Putamen (tissue), 1 donor: ENCODE data around the gene DSCAM.

Experiments used
- DNase-seq: peaks from one replicate; pipeline ENCODE4 v3.0.0-alpha.2; 2016; ENCODE audit warnings: low spot score

The DSCAM gene

DNA sequence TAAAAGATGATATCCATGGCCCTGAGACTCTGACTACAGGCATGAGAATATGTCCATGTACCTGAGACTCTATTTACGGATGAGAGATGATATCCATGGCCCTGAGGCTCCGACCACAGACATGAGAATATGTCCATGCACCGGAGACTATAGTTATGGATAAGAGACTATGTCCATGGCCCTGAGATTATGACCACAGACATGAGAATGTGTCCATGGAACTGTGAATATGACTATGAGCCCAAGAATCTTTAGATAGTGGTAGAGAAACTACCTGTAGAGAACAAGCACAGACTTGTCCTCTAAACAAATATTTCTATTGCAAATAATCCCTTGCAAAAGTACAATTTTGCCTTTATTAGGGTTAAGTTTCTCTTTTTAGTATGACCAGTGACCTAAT, 716.5 kb downstream of the DSCAM start:
- no peak for DNase-seq

- DNase-seq, result no peak
Observed at GRCh38 chr21:40129809-40130208, 717.1 kb downstream of the DSCAM start.

GRCh38 chr21:40128891-40129290, 718.1 kb downstream of the DSCAM start:
- DNase-seq, result no peak

DNA sequence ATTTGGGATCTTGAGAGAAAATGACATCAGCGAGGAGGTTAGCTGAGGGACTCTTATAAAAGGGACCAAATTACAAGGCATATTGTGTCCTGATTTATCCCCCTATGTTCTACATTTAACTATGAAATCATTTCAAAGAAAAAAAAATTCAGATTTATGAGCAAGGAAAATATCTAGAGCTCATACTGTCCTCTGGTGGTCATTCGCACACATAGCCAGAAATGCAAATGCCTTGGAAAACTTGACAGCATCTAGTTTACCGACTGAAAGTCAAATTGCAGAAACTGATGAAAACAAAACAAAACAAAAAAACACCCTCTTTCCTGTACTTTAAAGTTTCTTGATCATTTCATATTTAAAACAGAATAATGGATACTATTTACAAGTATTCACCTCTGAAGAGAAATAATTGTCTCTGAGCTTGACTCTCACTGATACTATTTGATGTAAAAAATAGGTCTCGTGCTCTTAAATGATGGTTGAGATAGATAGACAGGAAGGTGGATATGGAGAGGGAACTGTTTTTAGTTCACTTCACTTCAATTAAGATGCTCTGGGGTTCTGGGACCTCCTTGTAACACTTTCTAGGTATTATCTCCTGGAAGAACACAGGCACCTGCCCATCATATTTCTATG, 725.9 kb downstream of the DSCAM start:
- DNase-seq, result no peak

DNA sequence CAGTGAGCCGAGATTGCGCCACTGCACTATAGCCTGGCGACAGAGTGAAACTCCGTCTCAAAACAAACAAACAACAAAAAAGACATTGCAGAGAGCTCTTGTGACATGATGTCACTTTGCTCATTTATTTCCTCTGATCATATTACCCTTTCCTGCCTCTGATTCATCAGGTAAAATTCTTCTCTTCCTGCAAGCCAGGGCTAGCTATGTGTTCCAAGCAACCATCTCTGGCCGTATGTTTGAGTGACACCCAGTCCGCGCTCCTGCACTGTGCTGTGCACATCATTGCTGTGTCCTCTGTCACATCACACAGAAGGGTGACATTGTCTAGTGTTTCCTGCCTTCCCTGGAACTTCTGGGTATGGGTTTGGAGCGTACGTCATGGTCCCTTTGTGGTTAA, 728.4 kb downstream of the DSCAM start:
- no peak for DNase-seq

GRCh38 chr21:40117236-40117635, 729.7 kb downstream of the DSCAM start:
- DNase-seq, result peak; percentile 58

DNA sequence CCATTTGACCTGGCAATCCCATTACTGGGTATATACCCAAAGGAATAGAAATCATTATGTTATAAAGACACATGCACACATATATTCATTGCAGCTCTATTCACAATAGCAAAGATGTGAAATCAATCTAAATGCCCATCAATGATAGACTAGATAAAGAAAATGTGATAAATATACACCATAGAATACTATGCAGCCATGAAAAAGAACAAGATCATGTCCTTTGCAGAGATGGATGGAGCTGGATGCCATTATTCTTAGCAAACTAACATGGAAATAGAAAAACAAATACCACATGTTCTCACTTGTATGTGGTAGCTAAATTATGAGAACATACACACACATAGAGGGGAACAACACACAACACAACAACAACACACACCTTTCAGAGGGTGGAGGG, 731.2 kb downstream of the DSCAM start:
- DNase-seq, result no peak

GRCh38 chr21:40102682-40103081, 744.3 kb downstream of the DSCAM start:
- no peak for DNase-seq

DNA sequence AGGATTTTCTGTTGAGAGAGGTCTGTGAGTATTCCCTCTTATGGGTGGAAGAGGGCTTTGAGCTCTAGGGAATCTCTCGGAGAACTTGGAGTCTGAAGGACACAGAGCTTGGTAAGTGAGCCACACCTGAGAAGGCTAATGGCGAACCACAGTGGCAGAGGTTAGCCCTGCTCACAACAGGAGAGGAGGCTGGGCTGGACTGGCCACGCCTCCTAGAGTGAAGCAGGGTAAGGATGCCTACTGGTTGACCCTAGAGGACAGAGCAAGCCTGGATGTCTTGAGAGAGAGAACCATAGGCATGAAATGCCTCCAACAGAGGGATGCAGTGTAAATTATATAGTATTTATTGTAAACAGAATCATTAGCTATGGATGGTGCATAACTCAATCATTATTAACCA, 747.1 kb downstream of the DSCAM start:
- no peak for DNase-seq

DNA sequence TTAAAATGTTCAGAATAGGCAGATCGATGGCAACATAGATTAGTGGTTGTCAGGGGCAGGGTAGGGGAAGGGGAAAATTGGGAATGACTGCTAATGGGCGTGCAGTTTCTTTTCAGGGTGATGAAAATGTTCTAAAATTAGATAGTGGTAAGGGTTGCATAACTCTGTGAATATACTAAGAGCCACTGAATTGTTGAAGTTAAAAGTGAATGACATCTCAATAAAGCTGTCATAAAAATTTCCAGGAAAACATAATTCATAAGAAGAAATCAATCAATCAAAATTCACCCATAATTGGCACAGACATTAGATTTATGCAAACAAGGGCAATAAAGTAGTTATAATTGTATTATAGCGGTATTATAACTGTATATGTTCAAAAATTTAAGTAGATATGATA, 751.5 kb downstream of the DSCAM start:
- DNase-seq, result peak; percentile 61

GRCh38 chr21:40080385-40080784, 766.6 kb downstream of the DSCAM start:
- no peak for DNase-seq

DNA sequence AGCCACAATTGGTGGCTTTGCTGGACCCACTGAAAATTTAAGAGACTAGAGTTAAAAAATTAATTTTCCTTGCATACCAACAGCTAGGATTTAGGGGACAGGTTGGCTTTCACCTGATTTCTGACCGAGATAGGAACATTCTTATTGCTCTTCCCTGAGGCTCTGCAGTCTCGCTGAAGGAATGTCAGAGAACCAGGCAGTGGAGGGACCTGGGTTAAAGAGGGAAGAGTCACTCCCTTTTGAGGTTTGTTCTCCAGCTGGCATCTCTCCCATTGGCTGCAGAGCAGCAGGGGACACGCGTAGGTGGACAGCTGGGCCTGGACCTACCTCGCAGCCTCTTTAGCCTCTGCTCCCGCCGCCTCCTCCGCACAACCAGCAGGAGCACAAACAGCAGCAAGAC, 772.2 kb downstream of the DSCAM start:
- no peak for DNase-seq

DNA sequence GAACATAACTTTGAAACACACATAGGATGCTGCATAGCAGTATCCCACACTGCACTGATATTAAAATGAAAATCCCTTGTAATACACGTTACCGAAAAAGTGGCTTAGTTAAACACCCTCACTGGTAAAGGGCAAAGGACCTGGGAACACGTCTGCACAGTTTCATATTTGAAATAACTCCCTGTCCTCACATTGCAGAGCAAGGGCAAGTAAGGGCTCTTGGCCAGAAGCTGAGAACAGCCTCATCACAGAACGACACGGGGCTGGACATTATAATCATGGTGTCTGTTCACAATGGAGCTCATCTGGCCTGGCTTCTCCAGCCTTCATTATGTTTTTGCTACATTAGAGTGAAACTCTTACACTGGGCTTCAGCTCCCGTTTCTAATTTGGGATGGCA, 772.8 kb downstream of the DSCAM start:
- no peak for DNase-seq

GRCh38 chr21:40073642-40074041, 773.3 kb downstream of the DSCAM start:
- no peak for DNase-seq

DNA sequence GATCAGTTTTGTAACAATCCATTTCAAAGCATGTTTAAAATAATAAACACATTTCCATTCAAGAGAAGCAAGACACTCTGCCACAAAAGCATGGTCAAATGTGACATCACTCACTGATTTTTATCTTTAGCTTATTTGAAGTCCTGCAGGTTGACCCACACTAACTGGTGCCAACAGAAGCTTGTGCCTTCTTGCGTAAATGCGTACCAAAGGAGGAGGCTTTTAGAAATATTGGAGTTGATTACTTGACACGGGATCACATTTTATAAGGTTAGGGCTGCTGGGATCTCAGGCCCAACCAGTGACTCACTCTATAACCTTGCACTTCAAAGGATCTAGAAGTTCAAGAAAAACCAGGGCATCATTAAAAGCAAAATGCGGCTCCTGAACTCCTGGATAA, 776.1 kb downstream of the DSCAM start:
- no peak for DNase-seq

GRCh38 chr21:40067751-40068150, 779.2 kb downstream of the DSCAM start:
- DNase-seq, result peak; percentile 77

DNA sequence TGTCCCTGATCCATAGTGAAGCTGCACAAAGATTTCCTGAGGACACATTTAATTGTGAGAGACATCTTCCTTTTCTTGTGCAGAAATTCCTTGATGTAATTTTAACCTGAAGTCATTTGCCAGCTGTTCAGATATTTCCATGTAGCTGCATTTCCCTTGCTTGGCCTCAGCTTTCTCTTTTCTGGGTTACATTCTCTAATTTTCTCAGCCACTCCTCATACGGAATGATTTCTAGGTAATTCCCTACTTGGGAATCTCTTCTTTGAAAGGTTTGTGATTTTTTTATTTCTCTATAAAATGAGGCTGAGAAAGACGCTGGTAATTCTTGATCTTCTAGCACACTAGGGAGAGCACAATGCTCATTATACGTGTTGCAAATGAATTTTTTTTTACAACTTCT, 780.7 kb downstream of the DSCAM start:
- no peak for DNase-seq

DNA sequence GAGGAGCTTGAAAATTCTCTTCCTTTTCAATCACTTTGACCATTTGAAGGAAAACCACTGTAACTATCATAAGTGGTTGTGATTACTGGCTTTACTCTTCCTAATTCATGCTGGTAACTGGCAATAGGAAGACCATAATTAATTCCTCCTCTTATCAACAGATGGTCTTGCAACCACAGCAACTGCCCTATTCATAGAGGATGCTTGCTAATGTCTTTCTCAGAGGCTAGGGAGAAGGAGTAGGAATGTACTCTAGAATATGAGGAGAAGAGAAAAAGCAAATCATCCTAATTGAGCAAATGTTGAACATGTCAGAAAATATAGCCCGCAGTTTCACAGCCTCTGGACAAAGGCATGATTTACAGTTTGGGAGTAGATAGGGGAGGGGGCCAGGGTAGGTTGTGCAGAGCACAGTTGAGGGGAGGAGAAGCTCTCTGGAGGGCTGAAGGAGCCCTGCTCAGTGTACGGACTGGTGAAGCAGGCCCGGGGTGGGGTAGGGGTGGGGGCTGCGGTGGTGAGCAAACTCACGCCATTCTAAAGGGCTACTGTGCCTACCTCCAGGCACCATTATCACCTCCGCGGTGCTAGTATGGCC, 786.8 kb downstream of the DSCAM start:
- no peak for DNase-seq

DNA sequence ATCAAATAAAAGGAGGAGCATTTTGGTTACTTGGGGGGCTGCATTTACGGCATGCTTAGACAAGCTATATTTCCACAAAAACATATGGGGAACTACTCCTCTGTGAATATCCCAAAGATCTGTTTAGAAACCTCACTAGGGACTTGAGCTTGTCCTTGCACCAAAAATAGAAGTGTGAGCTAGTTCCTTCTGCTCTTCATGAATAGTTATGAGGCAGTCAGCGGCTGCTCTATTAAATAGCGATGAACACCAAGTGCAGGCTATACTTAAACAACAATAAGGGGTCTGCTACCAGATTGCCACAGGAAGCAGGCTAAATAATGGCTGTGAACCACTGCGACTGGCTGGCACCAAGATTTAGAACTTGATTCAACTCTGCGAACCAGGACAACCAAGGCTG, 789.6 kb downstream of the DSCAM start:
- DNase-seq, result no peak

DNA sequence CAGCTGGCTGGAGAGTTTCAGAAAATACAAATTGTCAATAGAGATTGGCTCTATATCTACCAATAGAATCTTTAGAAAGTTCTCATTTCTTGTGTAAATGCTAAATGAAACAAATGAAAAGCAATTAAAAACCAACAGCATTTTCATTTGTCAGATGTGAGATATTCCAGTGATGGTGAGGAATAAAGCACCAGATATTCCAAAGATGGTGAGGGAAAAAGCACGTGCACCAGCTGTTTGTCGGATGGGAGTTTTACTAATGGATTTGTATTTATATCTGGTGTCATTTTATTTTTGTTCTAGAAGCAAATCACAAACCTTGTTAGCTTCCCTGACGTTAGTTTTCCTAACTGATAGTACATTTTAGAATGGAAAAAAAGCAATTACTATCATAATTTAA, 790.9 kb downstream of the DSCAM start:
- DNase-seq, result no peak

DNA sequence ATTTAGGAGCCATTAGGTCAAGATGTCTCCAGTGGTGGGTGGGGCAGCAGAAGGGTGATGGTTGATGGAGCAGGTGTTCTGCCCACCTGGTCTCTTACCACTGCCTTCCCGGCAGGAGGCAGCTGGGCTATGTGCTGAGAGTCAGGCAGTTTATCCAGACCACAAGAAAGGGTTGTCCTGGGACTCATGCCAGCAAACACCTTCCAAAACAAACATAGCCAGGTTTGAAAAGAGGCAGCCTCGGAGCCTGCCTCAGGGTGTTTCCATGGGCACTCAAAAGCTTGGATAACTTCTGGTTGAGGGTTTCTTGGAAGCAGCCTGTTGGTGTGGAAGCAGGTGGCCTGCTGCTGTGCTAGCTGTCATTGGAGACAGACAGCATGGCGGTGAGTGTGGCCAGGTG, 792.6 kb downstream of the DSCAM start:
- no peak for DNase-seq

DNA sequence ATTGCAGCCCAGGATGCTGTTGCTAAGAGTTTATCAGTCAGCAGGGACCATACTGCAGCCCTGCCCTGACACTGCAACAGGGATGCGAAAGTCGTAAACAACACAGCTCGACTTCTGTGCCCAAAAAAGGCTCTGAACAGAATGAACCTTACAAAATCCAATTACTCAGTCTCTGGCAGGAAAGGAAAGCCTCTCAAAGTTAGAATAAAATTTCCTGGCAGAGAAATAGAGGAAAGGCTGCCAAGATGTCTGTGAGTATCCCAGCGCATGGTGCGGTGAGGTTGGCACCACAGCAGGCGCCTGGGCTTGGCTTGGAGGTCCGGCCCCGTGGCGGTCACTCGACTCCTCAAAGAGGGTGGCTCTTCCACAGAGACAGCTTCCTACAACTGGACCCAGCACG, 794.0 kb downstream of the DSCAM start:
- DNase-seq, result peak; percentile 46

DNA sequence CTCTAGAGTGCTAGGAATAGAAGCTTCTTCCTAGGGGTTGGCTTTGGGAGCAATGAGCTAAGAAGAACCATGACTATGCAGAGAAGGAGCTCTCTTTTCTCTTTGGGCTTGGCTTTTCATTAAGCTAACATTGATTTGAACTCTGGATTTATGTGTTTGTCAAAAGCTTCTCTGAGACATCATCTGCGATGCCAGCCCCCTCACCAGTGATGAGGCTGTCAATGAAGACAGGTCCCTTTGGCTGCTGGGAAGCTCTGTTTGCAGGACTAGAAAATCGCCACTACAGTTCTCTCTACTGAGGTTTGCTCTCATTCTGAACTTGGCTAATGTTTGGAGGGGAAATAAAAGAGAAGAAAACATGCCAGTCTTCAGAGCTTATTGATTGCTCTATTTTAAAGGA, 794.7 kb downstream of the DSCAM start:
- DNase-seq, result peak; percentile 34

- no peak for DNase-seq
Observed at GRCh38 chr21:40051801-40052200, 795.2 kb downstream of the DSCAM start.
